Neuronal stem cell (in vitro differentiated cells): ENCODE results near the gene ARL6IP5.
A peak's percentile ranks its signal among the peaks of the same experiment; 100 is the strongest.

Source experiments
- DNase-seq: peaks from one replicate; pipeline ENCODE4 v3.0.0-alpha.2; 2013; ENCODE audit warnings: low spot score
- H2AFZ ChIP-seq: one replicate; pipeline ENCODE4 v1.6.1; 2013; ENCODE audit warnings: mild to moderate bottlenecking, low read length, inconsistent platforms
- H2AK5ac ChIP-seq: 2 replicates; pipeline ENCODE4 v1.6.1; 2013; ENCODE audit warnings: low read depth, mild to moderate bottlenecking, inconsistent platforms, low read length, moderate library complexity, mixed read lengths
- H2BK120ac ChIP-seq: 2 replicates; pipeline ENCODE4 v1.6.1; 2013; ENCODE audit warnings: low read depth, mild to moderate bottlenecking, inconsistent platforms, low read length, moderate library complexity, mixed read lengths
- H2BK12ac ChIP-seq: one replicate; pipeline ENCODE4 v1.6.1; 2013; ENCODE audit warnings: low read length, inconsistent platforms
- H2BK15ac ChIP-seq: 2 replicates; pipeline ENCODE4 v1.6.1; 2013; ENCODE audit warnings: mild to moderate bottlenecking, low read length, inconsistent platforms, mixed read lengths
- H2BK5ac ChIP-seq: one replicate; pipeline ENCODE4 v1.6.1; 2013; ENCODE audit warnings: inconsistent platforms, mild to moderate bottlenecking, low read length, moderate library complexity
- H3K14ac ChIP-seq: one replicate; pipeline ENCODE4 v1.6.1; 2013; ENCODE audit warnings: low read length, inconsistent platforms
- H3K18ac ChIP-seq: 2 replicates; pipeline ENCODE4 v1.6.1; 2013; ENCODE audit warnings: low read length, inconsistent platforms
- H3K23ac ChIP-seq: 2 replicates; pipeline ENCODE4 v1.6.1; 2013; ENCODE audit warnings: low read depth, mild to moderate bottlenecking, mixed read lengths, low read length, inconsistent platforms; ENCODE audit not compliant: poor library complexity
- H3K27ac ChIP-seq: replicated peaks from 3 replicates; pipeline ENCODE4 v1.5.1; 2013; ENCODE audit warnings: low read length, inconsistent platforms
- H3K27me3 ChIP-seq, 3 experiments: 2 replicates each; pipeline ENCODE4 v1.6.1; 2013; ENCODE audit warnings: low read length in 3 of 3, mild to moderate bottlenecking in 2 of 3, inconsistent platforms in 1 of 3, low read depth in 1 of 3, mixed read lengths in 1 of 3, moderate library complexity in 1 of 3; ENCODE audit not compliant: control insufficient read depth in 3 of 3, insufficient read depth in 3 of 3
- H3K36me3 ChIP-seq, 2 donors: replicated peaks in 1 of 2; 2 replicates each; pipeline ENCODE4 v1.6.1; 2013; ENCODE audit warnings: low read length in 2 of 2; ENCODE audit not compliant: control insufficient read depth in 2 of 2, insufficient read depth in 2 of 2
- H3K4ac ChIP-seq: 2 replicates; pipeline ENCODE4 v1.6.1; 2013; ENCODE audit warnings: inconsistent platforms, mild to moderate bottlenecking, low read length, moderate library complexity
- H3K4me1 ChIP-seq, 2 donors: 1 replicate in 1 of 2; 2 replicates in 1 of 2; pipeline ENCODE4 v1.6.1; 2013; ENCODE audit warnings: low read length in 2 of 2, low read depth in 1 of 2; ENCODE audit not compliant: control insufficient read depth in 2 of 2, insufficient read depth in 1 of 2
- H3K4me2 ChIP-seq: one replicate; pipeline ENCODE4 v1.6.1; 2013; ENCODE audit warnings: mild to moderate bottlenecking, low read length, inconsistent platforms; ENCODE audit not compliant: insufficient read depth, poor library complexity, severe bottlenecking
- H3K4me3 ChIP-seq, 2 donors: 2 replicates each; pipeline ENCODE4 v1.5.1; 2013; ENCODE audit warnings: low read length in 2 of 2, mild to moderate bottlenecking in 2 of 2, inconsistent platforms in 1 of 2, moderate library complexity in 1 of 2
- H3K79me1 ChIP-seq: one replicate; pipeline ENCODE4 v1.6.1; 2013; ENCODE audit warnings: low read depth, mild to moderate bottlenecking, inconsistent platforms, low read length, moderate library complexity
- H3K9ac ChIP-seq: one replicate; pipeline ENCODE4 v1.6.1; 2013; ENCODE audit warnings: mild to moderate bottlenecking, low read depth, low read length, inconsistent platforms; ENCODE audit not compliant: poor library complexity
- H3K9me3 ChIP-seq, 2 donors: replicated peaks in 1 of 2; 2 replicates each; pipeline versions ENCODE3 to v1.6.1; 2013; ENCODE audit warnings: low read length in 2 of 2, mild to moderate bottlenecking in 2 of 2, inconsistent platforms in 1 of 2, low read depth in 1 of 2, mixed read lengths in 1 of 2, moderate library complexity in 1 of 2; ENCODE audit not compliant: control insufficient read depth in 2 of 2, insufficient read depth in 1 of 2
- H4K8ac ChIP-seq: one replicate; pipeline ENCODE4 v1.6.1; 2013; ENCODE audit warnings: low read depth, mild to moderate bottlenecking, inconsistent platforms, low read length, moderate library complexity
- H4K91ac ChIP-seq: one replicate; pipeline ENCODE4 v1.6.1; 2013; ENCODE audit warnings: low read length, low read depth, mild to moderate bottlenecking, inconsistent platforms; ENCODE audit not compliant: poor library complexity
- WGBS, 2 donors: extraction: QIAGEN DNeasy Blood & Tissue Kit; methylation state at CpG; one replicate each; pipeline ENCODE4 v1.1.7; 2013; ENCODE audit warnings: missing lambda C conversion rate in 2 of 2, mixed read lengths in 1 of 2; ENCODE audit not compliant: insufficient read length in 2 of 2, insufficient replicate concordance in 1 of 2; ENCODE audit errors: extremely low coverage in 2 of 2; 5-methylcytosine and 5-hydroxymethylcytosine counted together

Gene ARL6IP5

DNA sequence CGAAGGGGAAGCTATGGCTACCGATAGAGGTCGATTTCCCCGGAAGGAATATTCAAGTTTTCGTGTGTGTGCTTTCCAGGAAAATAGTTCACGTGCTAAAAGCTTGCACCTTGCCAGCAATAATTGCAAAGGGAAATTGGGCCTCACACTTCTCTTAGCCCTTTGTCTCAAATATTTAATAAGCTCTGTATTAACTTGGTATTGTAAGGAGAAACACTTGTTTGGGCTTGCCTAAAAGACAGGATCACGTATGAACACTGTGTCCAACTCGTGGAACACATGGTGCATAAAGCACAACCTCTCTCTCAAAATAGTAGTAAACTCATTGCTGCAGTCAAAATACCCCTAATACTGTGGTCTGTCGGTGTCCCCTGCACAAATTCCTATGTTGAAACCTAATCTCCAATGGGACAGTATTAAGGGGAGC, 32.3 kb upstream of the ARL6IP5 start:
- no peaks in the 10 kb centered on the region for H3K79me1 ChIP-seq
- WGBS, 2 donors = no CpG with 5 or more reads among the region's 9 CpGs

DNA sequence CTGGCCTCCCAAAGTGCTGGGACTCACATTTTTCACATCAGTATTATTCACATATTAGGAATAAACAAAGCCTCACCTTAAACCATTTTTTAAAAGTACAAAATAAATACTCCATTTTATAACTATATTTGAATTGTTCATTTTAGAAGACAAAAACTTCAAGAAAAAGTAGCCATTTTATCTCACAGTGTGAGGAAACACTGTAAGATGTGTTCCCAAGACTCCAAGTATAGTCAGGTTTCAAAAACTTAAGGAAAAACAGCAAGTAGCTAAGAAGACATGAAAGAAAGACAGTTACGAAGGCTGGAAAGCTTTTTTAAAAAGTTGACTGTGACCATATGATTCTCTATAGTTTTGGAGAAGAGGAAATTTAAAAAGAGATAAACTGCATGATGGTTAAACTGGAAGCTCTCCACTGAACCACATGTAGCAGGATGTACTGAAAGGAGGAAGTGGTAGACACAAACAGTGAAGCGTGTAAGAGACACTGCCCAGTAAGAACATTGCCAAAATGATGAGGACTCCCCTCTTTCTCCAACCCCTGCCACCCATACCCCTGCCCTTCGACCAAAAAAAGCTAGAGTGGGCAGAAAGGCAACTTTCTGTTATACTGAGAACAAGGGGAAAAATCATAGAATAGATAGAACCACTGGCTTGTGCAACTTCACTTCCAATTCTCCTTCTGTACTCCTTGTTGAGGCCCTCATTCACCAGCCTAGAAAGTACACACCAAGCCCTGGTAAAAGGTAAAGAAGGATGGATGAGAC, 26.4 kb upstream of the ARL6IP5 start:
- H3K27ac ChIP-seq = no peak overlapping the region
- no peak overlapping the region for H2BK12ac ChIP-seq
- no peak overlapping the region for H3K4me2 ChIP-seq
- no peak overlapping the region for H4K8ac ChIP-seq
- no peaks in the 10 kb centered on the region for H3K79me1 ChIP-seq
- no peak overlapping the region for H2BK15ac ChIP-seq
- no peak overlapping the region for H2AFZ ChIP-seq
- H2BK5ac ChIP-seq = no peak overlapping the region
- no CpG with 5 or more reads among the region's 3 CpGs for WGBS, 2 donors
- DNase-seq = no peak
- H3K27me3 ChIP-seq = no peaks in the 10 kb centered on the region
- H3K23ac ChIP-seq = no peak overlapping the region
- no peak overlapping the region for H3K4ac ChIP-seq
- H3K4me1 ChIP-seq = no peaks in the 10 kb centered on the region
- H3K9me3 ChIP-seq = peaks cover 0 to 15% of the 10 kb centered on the region in 2 donors
- H3K9ac ChIP-seq = no peak overlapping the region
- no peak overlapping the region for H3K14ac ChIP-seq
- no peak overlapping the region for H2AK5ac ChIP-seq
- no peak overlapping the region for H3K18ac ChIP-seq
- no peak overlapping the region for H2BK120ac ChIP-seq
- peaks cover 12 to 97% of the 10 kb centered on the region in 2 donors for H3K36me3 ChIP-seq
- H3K4me3 ChIP-seq = no peak overlapping the region
- H4K91ac ChIP-seq = no peak overlapping the region

More for the DNA sequence above, 32.3 kb upstream of the ARL6IP5 start:
- peak; percentile 14 for DNase-seq
- Histone ChIP-seq H2AK5ac (no peak overlapping the region), H2BK120ac (no peak overlapping the region), H2BK5ac (no peak overlapping the region), H3K9me3 (no peaks in the 10 kb centered on the region), H3K36me3 (peaks cover 5 to 68% of the 10 kb centered on the region in 2 donors), H2AFZ (peak overlapping the region; percentile 72), H2BK15ac (no peak overlapping the region), H4K8ac (no peak overlapping the region), H3K4me1 (peaks cover 2 to 8% of the 10 kb centered on the region in 2 donors), H3K18ac (no peak overlapping the region), H2BK12ac (no peak overlapping the region), H4K91ac (no peak overlapping the region), H3K4me2 (peak overlapping the region; percentile 65), H3K4me3 (peak overlapping the region; percentile 64 to 94), H3K27me3 (no peaks in the 10 kb centered on the region), H3K14ac (no peak overlapping the region), H3K4ac (no peak overlapping the region), H3K23ac (no peak overlapping the region), H3K27ac (peak overlapping the region; percentile 61), H3K9ac (no peak overlapping the region)

DNA sequence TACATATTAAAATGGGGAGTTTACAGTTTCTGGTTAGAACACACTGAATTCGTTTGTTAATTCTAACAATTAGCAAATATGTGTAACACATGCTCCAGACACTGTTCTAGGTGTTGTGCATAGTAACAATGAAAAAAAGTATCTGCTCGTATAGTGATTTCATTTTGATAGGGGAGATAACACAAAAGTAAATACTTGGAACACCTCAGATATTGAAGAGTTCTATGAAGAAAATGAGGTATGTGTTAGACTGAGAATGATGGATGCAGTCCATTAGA, 25.9 kb upstream of the ARL6IP5 start:
- Histone ChIP-seq H3K4me1 (no peaks in the 10 kb centered on the region), H3K79me1 (no peaks in the 10 kb centered on the region), H2BK120ac (no peak overlapping the region), H3K14ac (no peak overlapping the region), H3K23ac (no peak overlapping the region), H3K9ac (no peak overlapping the region), H3K18ac (no peak overlapping the region), H2BK12ac (no peak overlapping the region), H3K27me3 (no peaks in the 10 kb centered on the region), H4K91ac (no peak overlapping the region), H2BK15ac (no peak overlapping the region), H2AFZ (no peak overlapping the region), H4K8ac (no peak overlapping the region), H3K36me3 (peaks cover 12 to 97% of the 10 kb centered on the region in 2 donors), H2AK5ac (no peak overlapping the region), H3K9me3 (peaks cover 0 to 15% of the 10 kb centered on the region in 2 donors), H3K27ac (no peak overlapping the region), H3K4ac (no peak overlapping the region), H3K4me2 (no peak overlapping the region), H3K4me3 (no peak overlapping the region), H2BK5ac (no peak overlapping the region)
- WGBS, 2 donors = no CpG with 5 or more reads among the region's 2 CpGs
- no peak for DNase-seq

DNA sequence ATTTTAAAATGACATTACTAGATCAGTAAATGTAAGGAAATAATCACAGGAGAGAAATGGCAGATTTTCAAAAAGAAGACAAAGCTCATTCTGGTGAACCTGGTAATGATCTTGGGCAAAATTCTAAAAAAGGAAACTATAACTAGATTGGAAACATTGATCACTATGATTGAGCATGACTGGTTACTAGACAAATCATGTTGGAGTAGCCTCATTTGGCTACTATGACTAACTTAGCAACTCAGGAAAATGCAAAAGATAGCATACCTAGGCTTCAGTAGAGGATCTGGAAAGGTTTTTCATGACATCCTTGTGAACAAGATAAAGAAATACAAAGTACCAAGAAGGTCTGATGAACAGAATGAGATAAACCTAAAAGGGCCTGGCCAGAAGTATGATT, 25.0 kb upstream of the ARL6IP5 start:
- Histone ChIP-seq H3K4me1 (no peaks in the 10 kb centered on the region), H2BK12ac (no peak overlapping the region), H3K18ac (no peak overlapping the region), H4K91ac (no peak overlapping the region), H3K79me1 (no peaks in the 10 kb centered on the region), H3K4ac (no peak overlapping the region), H2AFZ (no peak overlapping the region), H3K9ac (no peak overlapping the region), H3K36me3 (peaks cover 12 to 98% of the 10 kb centered on the region in 2 donors), H3K23ac (no peak overlapping the region), H2BK5ac (no peak overlapping the region), H3K27me3 (no peaks in the 10 kb centered on the region), H3K27ac (no peak overlapping the region), H2BK120ac (no peak overlapping the region), H2AK5ac (no peak overlapping the region), H4K8ac (no peak overlapping the region), H3K9me3 (peaks cover 0 to 15% of the 10 kb centered on the region in 2 donors), H3K4me3 (no peak overlapping the region), H3K14ac (no peak overlapping the region), H2BK15ac (no peak overlapping the region), H3K4me2 (no peak overlapping the region)
- DNase-seq = no peak
